MM.1S (cell line): ENCODE measurements around the gene EHMT2.

Experiments used
- CTCF ChIP-seq: fragments of 300-600 bp; sonication (generic); IDR thresholded peaks from 2 replicates; pipeline ENCODE4 v1.5.1; 2016; ENCODE audit warnings: antibody characterized with exemption, low read length, mixed read lengths
- EZH2 ChIP-seq: fragments of 300-600 bp; sonication (generic); optimal IDR thresholded peaks from 2 replicates; pipeline ENCODE3; 2017; ENCODE audit warnings: low read depth, mild to moderate bottlenecking, antibody characterized with exemption, low read length, mixed read lengths
- EZH2phosphoT487 ChIP-seq: fragments of 300-600 bp; sonication (generic); IDR thresholded peaks from 2 replicates; pipeline ENCODE4 v1.6.1; 2018; ENCODE audit warnings: antibody characterized with exemption, low read length

GRCh38 chr6:31919624-31920303 lies 22.3 kb upstream of the EHMT2 start:
- TF ChIP-seq CTCF: no peak
- TF ChIP-seq EZH2: no peak
- no peak for TF ChIP-seq EZH2phosphoT487
